NAMALWA (cell line): ENCODE data around the gene PDZD7.
"Not testable (repeated sequence)": the region's sequence is repeated elsewhere in the genome, so short reads cannot be mapped to it uniquely, and the experiment has no call there.

Source experiments
- DNase-seq: peaks from one replicate; pipeline ENCODE4 v3.0.0-alpha.2; 2015; ENCODE audit warnings: low spot score

The PDZD7 gene

GRCh38 chr10:100982916-100983830, 47.8 kb downstream of the PDZD7 start:
- DNase-seq: no peak

DNA sequence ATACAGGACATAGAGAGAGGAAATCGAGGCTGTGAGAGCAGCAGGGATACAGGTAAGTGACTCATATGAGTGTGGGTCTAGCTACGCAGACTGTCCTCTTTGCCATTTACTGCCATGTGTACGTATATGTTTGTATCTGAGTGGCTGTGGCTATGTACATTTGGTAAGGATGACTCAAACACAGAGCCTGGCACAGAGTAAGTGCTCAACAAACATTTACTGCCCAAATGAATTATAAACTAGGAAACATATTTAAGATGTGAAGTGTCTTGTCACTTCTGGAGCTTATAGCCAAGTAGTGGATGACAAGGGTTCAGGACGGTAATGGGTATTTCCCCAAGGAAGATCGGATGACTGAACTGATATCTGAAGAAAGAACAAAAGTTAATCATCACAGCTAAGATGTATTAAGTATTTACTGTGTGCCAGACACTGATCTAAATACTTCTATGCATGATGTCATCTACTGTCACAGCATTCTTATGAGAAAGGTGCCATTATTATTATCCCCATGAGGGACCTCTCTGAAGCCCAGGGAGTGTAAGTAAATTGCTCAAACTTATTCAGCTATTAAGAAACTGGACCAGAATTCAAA, 49.7 kb downstream of the PDZD7 start:
- no peak for DNase-seq

DNA sequence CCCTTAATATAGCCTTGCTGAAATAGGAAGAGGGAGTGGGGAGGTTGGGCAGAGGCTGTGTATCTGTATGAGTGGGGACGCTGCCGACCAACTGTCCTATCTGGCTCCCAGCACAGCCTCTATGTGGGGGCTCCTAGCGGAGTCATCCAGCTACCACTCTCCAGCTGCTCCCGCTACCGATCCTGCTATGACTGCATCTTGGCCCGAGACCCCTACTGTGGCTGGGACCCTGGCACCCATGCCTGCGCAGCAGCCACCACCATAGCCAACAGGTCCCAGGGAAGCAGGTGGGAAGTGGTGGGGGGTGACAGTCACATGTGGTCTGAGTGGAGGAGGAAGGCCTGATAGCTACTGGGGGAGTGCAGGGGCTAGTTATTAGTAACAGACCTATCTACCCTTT, 50.2 kb downstream of the PDZD7 start:
- no peak for DNase-seq

- no peak for DNase-seq
Measured at GRCh38 chr10:100980311-100980710, 50.6 kb downstream of the PDZD7 start.

DNA sequence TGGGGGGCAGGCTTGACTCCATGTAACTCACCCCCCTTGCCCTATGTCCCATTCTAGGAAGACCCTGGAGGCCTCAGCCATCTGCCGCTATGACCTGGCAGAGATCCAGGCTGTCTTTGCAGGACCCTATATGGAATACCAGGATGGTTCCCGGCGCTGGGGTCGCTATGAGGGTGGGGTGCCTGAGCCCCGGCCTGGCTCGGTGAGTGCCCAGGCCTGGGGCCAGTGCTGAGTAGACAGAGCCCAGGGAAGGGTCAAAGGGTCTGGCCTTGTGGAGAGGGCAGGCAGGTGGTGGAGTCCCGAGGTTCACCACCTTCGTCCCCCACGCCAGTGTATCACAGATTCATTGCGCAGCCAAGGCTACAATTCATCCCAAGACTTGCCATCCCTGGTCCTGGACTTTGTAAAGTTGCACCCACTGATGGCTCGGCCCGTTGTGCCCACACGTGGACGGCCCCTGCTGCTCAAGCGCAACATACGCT, 51.1 kb downstream of the PDZD7 start:
- no peak for DNase-seq

DNA sequence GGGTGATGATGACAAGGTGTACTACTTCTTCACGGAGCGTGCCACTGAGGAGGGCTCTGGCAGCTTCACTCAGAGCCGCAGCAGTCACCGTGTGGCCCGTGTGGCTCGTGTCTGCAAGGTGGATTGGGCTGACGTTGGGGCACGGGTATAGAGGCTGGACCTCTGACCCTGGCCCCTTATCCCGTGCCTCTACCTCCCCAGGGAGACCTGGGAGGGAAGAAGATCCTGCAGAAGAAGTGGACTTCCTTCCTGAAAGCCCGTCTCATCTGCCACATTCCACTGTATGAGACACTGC, 52.1 kb downstream of the PDZD7 start:
- no peak for DNase-seq

DNA sequence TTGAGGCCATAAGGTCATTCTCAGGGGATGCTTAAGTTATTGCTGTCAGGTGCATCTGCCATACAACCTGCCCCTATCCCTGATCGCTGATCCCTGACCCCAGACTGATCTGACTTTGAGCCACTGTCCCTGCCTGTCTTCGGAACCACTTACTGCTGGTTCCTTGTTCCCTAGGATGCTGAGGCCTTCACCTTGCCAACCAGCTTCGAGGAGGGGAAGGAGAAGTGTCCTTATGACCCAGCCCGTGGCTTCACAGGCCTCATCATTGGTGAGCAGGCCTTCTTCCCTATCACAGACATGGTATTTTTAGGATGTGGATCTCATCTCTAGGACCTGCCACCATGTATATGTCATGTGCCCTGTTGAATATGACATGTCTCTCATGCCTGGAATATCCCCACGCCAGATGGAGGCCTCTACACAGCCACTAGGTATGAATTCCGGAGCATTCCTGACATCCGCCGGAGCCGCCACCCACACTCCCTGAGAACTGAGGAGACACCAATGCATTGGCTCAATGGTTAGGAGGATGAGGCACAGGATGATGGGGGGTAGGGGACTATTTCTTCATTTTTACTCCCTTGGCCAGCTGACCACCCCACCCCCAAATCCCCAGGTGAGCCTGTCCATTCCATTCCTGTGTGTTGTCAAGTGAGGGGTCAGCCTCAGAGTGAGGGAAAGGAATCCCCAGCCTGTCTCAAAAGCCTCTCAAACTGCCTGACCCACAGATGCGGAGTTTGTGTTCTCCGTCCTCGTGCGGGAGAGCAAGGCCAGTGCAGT, 52.6 kb downstream of the PDZD7 start:
- no peak for DNase-seq

DNA sequence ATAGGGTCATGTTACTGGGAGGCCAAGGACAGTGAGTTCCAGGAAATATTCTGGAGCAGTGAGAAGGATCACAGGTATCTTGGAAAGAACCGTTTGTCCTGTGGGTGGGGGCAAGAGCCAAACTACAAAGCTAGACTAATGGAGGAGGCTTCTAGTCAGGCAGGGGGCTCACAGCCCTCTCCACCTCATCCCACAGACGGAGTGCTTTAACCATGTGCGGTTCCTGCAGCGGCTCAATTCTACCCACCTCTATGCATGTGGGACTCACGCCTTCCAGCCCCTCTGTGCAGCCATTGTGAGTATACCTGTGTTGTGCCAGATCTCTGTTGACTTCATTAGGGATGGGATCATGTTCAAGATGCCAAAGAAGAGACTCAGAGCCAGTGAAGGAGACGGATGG, 53.5 kb downstream of the PDZD7 start:
- no peak for DNase-seq

DNA sequence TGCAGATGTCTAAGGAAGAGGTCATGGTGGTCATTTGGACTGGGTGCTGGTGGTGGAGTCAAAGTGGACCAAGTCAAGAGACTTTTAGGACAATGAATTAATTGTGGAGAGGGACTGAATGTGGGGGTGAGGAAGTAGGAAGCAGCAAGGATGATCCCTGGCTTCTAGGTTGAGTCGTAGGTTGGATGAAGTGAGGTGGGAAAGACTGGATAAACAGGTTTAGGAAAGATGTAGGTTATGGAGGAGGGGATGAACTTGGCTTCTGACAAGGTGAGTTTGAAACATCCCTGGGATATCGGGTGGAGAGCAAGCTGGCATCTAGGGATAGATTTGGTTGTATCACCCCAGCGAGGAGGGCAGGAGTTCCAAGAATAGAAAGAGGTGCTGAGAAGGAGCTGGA, 54.0 kb downstream of the PDZD7 start:
- DNase-seq: no peak

GRCh38 chr10:100975397-100975796, 55.5 kb downstream of the PDZD7 start:
- DNase-seq: not testable (repeated sequence)

- no peak for DNase-seq
Measured at GRCh38 chr10:100972904-100973535, 57.9 kb downstream of the PDZD7 start.

DNA sequence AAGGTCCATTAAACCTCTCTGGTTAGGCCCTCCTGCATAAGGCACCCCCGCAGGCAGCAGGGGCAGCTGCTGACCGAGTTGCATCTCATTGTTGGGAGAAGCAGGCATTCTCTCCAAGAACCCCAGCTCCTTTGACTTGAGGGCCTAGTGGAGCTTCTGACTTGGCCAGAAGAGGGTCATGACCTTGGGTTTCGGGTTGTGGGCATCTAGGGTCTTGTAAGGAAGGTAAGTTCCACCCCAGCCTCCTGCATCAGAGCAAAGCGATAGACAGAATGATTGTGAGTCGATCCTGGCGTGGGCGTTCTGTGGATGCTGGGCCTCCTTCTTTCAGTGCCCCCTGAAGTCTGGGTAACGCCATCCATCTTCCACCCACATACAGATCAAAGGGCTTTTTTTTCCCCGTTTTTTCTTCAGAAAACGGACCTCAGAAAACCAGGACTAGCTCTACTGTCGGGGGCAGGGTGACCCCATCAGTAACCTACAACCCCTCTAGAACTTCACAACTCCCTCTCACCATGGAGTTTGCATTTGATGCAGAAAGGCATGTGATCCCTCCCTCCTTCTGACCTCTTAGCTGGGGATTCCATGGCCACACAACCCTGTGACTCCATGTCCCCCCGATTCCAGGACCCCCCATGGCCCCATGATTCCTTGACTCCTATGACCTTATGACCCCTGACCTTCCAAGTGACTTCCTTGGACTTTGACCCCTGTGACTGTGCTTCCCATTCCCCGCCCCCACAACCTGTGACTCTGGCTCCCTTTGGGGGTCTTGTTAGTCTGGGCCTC, 58.6 kb downstream of the PDZD7 start:
- no peak for DNase-seq

- DNase-seq: no peak
Measured at GRCh38 chr10:100970914-100971811, 59.8 kb downstream of the PDZD7 start.

- peak; percentile 37 for DNase-seq
Measured at GRCh38 chr10:100970076-100970913, 60.6 kb downstream of the PDZD7 start.

DNA sequence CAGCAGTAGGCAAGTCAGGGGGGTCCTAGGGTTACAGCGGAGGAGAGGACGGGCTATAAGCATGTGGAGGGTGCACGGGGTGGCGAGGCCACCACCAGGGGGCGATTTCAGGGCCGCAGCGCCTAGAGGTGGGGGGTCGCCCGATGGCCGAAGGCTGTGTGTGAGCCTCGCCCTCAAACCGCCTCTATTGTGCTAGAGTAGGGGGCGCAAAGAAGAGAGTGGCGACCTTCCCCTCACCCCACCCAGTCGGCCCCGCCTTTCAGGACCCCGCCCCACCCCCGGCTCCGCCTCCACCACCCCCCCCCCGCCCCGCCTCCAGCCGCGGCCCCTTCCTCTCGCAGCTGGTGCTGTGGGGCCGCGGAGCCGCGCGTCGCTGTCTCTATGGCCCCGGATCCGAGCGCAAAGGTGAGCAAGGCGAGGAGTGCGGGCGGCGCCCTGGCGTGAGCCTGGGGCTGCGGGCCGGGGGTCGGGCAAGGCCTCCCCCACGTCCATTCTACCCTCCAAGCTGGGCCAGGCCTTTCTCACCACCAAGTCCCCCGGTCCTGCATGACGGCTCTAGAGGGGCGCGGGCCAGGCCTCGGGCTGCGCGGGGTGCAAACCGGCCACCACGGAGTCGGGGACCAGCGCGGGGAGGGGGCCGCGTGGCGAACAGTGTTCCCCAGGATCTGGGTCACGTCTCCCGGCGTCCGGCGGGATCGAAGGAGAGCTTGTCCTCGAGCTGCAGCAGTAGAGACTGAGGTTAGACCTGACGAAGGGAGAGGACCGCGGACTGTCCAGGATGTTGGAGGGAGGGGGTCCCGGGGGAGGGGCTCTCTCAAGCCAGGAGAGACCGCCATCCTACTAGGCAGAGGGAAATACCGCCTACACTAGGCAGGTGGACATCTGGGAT, 61.5 kb downstream of the PDZD7 start, which contains the start of gene SEMA4G:
Gene SEMA4G (plus strand): TSS at position 318 of the 889 bp plus-strand sequence. CDS start 3,409 bp downstream, outside the sequence.
- DNase-seq: peak; percentile 65

- DNase-seq: no peak
Measured at GRCh38 chr10:100968863-100969186, 62.1 kb downstream of the PDZD7 start.

- no peak for DNase-seq
Measured at GRCh38 chr10:100968062-100968736, 62.7 kb downstream of the PDZD7 start.

GRCh38 chr10:100967332-100967731, 63.6 kb downstream of the PDZD7 start:
- no peak for DNase-seq
